Naive thymus-derived CD8-positive, alpha-beta T cell (primary cell): ENCODE data around the gene RFX2. TPM values are rescaled to one million over a fixed set of nuclear protein-coding genes. Genes with fewer than 3 reads are reported as not detected.

ENCODE experiments used
- ATAC-seq, 2 donors: fragments of 150-1000 bp; cut with Tn5 transposase in 1 of 2; sonication (Bioruptor Pico), chemical (Tn5 transposase) in 1 of 2; 1 replicate in 1 of 2; 2 replicates in 1 of 2; pipeline ENCODE4 v1.10.0; 2021; ENCODE audit warnings: mild to moderate bottlenecking in 2 of 2, moderate library complexity in 2 of 2
- POLR2A ChIA-PET: fragments of 350-600 bp; sonication (Branson Sonifier 250); formaldehyde crosslinking; loops from one replicate; lab custom pipeline; 2021; ENCODE audit warnings: antibody characterized with exemption; lab: Charles Lee
- DNase-seq, 10 donors: peaks; one replicate each; pipeline versions ENCODE4 v3.0.0 to v3.0.0-alpha.2; 2020 to 2022
- H3K27ac Mint-ChIP-seq, 10 donors: one replicate each; pipeline ENCODE4 v1.8.0; 2020 to 2022; ENCODE audit warnings: mild to moderate bottlenecking in 10 of 10, mixed read lengths in 10 of 10, moderate library complexity in 4 of 10, inconsistent platforms in 1 of 10
- H3K27me3 Mint-ChIP-seq, 5 donors: one replicate each; pipeline ENCODE4 v1.8.0; 2021 to 2022; ENCODE audit warnings: mixed read lengths in 5 of 5
- H3K36me3 Mint-ChIP-seq, 3 donors: one replicate each; pipeline ENCODE4 v1.8.0; 2020 to 2022; ENCODE audit warnings: mixed read lengths in 3 of 3, mild to moderate bottlenecking in 2 of 3, inconsistent platforms in 1 of 3
- H3K4me1 Mint-ChIP-seq, 4 donors: one replicate each; pipeline ENCODE4 v1.8.0; 2021 to 2022; ENCODE audit warnings: mixed read lengths in 4 of 4
- H3K4me3 Mint-ChIP-seq, 10 donors: one replicate each; pipeline ENCODE4 v1.8.0; 2020 to 2022; ENCODE audit warnings: mild to moderate bottlenecking in 10 of 10, mixed read lengths in 10 of 10, moderate library complexity in 6 of 10, inconsistent platforms in 1 of 10
- H3K9me3 Mint-ChIP-seq, 9 donors: one replicate each; pipeline ENCODE4 v1.8.0; 2020 to 2022; ENCODE audit warnings: mixed read lengths in 9 of 9, mild to moderate bottlenecking in 3 of 9, inconsistent platforms in 1 of 9, moderate library complexity in 1 of 9
- polyA plus RNA-seq, 3 donors: library from polyadenylated mRNA; unstranded; fragments of 300-500 nt; fragmentation: Illumina TruSeq; gene quantifications; one replicate each; pipeline ENCODE4 v1.2.3, GENCODE V29; 2021
- total RNA-seq, 8 experiments: library from RNA in 2 of 8; stranded (reverse) in 2 of 8; gene quantifications; one replicate each; pipeline ENCODE4 v1.2.3 and lab custom pipeline; 2021 to 2026

The RFX2 gene
- total and polyA plus RNA-seq, 5 experiments from 2014 or later, result 4.0 to 10.4 (median 5.9) TPM

GRCh38 chr19:5974721-5975387 is 135.4 kb downstream of the RFX2 start:
- Mint-ChIP-seq H3K27ac (peak overlapping the region; percentile 86 to 98 (median 94)), H3K27me3 (peaks cover 0 to 3% (median 0%) of the 10 kb centered on the region in 5 donors), H3K9me3 (no peaks in the 10 kb centered on the region), H3K4me3 (peak overlapping the region; percentile 92 to 99 (median 96)), H3K4me1 (peaks cover 42 to 84% (median 77%) of the 10 kb centered on the region in 4 donors), H3K36me3 (peaks cover 4 to 30% (median 4%) of the 10 kb centered on the region in 3 donors)
- POLR2A ChIA-PET, result interaction anchor here (1.1 to 5.3 kb wide), 9 partner anchors 11 to 147 kb away, joined by 3 to 90 read pairs (median 6); partner anchors contain the start of gene VMAC
- peak; percentile 35 to 87 (median 66) for DNase-seq
- ATAC-seq, result peak; percentile 69 to 70

GRCh38 chr19:5973867-5974635 is 136.2 kb downstream of the RFX2 start:
- Mint-ChIP-seq H3K4me3 (peak overlapping the region; percentile 92 to 99 (median 96)), H3K4me1 (peaks cover 39 to 87% (median 78%) of the 10 kb centered on the region in 4 donors), H3K9me3 (no peaks in the 10 kb centered on the region), H3K27me3 (peaks cover 0 to 3% (median 0%) of the 10 kb centered on the region in 5 donors), H3K36me3 (peaks cover 4 to 30% (median 4%) of the 10 kb centered on the region in 3 donors), H3K27ac (peak overlapping the region; percentile 86 to 98 (median 94))
- peak in 1 of 10 donors; percentile 58 for DNase-seq
- ATAC-seq, result no peak
- POLR2A ChIA-PET, result interaction anchor here (0.7 to 5.3 kb wide), 9 partner anchors 10 to 146 kb away, joined by 3 to 90 read pairs (median 6); partner anchors contain the start of gene VMAC

GRCh38 chr19:5973376-5973775 is 136.9 kb downstream of the RFX2 start:
- POLR2A ChIA-PET, result interaction anchor here (0.7 to 1.4 kb wide), 2 partner anchors 12 to 23 kb away, joined by 3 to 5 read pairs; no protein-coding TSS in a partner anchor

GRCh38 chr19:5972355-5972731 is 138.0 kb downstream of the RFX2 start:
- ATAC-seq, result no peak
- no peaks in the 10 kb centered on the region for H3K9me3 Mint-ChIP-seq
- peak overlapping the region in 6 of 10 donors; percentile 16 to 62 (median 37) for H3K4me3 Mint-ChIP-seq
- H3K36me3 Mint-ChIP-seq, result peaks cover 4 to 38% (median 4%) of the 10 kb centered on the region in 3 donors
- peak in 1 of 10 donors; percentile 22 for DNase-seq
- POLR2A ChIA-PET, result interaction anchor here (0.6 to 1.4 kb wide), 4 partner anchors 8 to 22 kb away, joined by 3 to 5 read pairs (median 4); no protein-coding TSS in a partner anchor
- H3K4me1 Mint-ChIP-seq, result peaks cover 48 to 95% (median 87%) of the 10 kb centered on the region in 4 donors
- no peaks in the 10 kb centered on the region for H3K27me3 Mint-ChIP-seq
- H3K27ac Mint-ChIP-seq, result peak overlapping the region; percentile 51 to 87 (median 80)

More at GRCh38 chr19:5973376-5973775, 136.9 kb downstream of the RFX2 start:
- DNase-seq, result no peak
- Mint-ChIP-seq H3K4me3 (peak overlapping the region in 5 of 10 donors; percentile 7 to 38 (median 10)), H3K27me3 (peaks cover 0 to 3% (median 0%) of the 10 kb centered on the region in 5 donors), H3K4me1 (peaks cover 41 to 90% (median 83%) of the 10 kb centered on the region in 4 donors), H3K27ac (peak overlapping the region in 8 of 10 donors; percentile 5 to 92 (median 62)), H3K36me3 (peaks cover 4 to 32% (median 4%) of the 10 kb centered on the region in 3 donors), H3K9me3 (no peaks in the 10 kb centered on the region)
- no peak for ATAC-seq

- ATAC-seq, result no peak
- peak overlapping the region; percentile 51 to 87 (median 82) for H3K27ac Mint-ChIP-seq
- H3K27me3 Mint-ChIP-seq, result no peaks in the 10 kb centered on the region
- H3K9me3 Mint-ChIP-seq, result no peaks in the 10 kb centered on the region
- H3K36me3 Mint-ChIP-seq, result peaks cover 0 to 40% (median 4%) of the 10 kb centered on the region in 3 donors
- H3K4me3 Mint-ChIP-seq, result peak overlapping the region in 8 of 10 donors; percentile 16 to 56 (median 38)
- peaks cover 47 to 96% (median 88%) of the 10 kb centered on the region in 4 donors for H3K4me1 Mint-ChIP-seq
- DNase-seq, result no peak
- POLR2A ChIA-PET, result interaction anchor here (0.6 to 1.5 kb wide), 6 partner anchors 8 to 68 kb away, joined by 3 to 5 read pairs (median 5); partner anchors contain the start of gene NDUFA11
Observed at GRCh38 chr19:5971714-5972354, 138.5 kb downstream of the RFX2 start.

- Mint-ChIP-seq H3K4me1 (peaks cover 45 to 95% (median 88%) of the 10 kb centered on the region in 4 donors), H3K27ac (peak overlapping the region in 8 of 10 donors; percentile 19 to 87 (median 74)), H3K27me3 (no peaks in the 10 kb centered on the region), H3K36me3 (peaks cover 0 to 39% (median 4%) of the 10 kb centered on the region in 3 donors), H3K9me3 (no peaks in the 10 kb centered on the region), H3K4me3 (peak overlapping the region in 1 of 10 donors; percentile 29)
- DNase-seq (peak in 1 of 10 donors; percentile 32), ATAC-seq (no peak)
- POLR2A ChIA-PET, result no interaction called here
Observed at GRCh38 chr19:5969476-5969875, 140.8 kb downstream of the RFX2 start.

GRCh38 chr19:5968431-5969373 is 141.6 kb downstream of the RFX2 start:
- Mint-ChIP-seq H3K27ac (peak overlapping the region; percentile 72 to 94 (median 84)), H3K4me3 (peak overlapping the region in 7 of 10 donors; percentile 5 to 74 (median 65)), H3K4me1 (peaks cover 46 to 97% (median 89%) of the 10 kb centered on the region in 4 donors), H3K36me3 (peaks cover 0 to 37% (median 0%) of the 10 kb centered on the region in 3 donors), H3K27me3 (no peaks in the 10 kb centered on the region), H3K9me3 (no peaks in the 10 kb centered on the region)
- POLR2A ChIA-PET, result interaction anchor here (0.7 to 2.6 kb wide), 9 partner anchors 8 to 141 kb away, joined by 3 to 11 read pairs (median 7); partner anchors contain the start of genes RANBP3 and VMAC
- peak in 1 of 10 donors; percentile 26 for DNase-seq
- ATAC-seq, result no peak

- Mint-ChIP-seq H3K27ac (peak overlapping the region; percentile 72 to 94 (median 84)), H3K9me3 (no peaks in the 10 kb centered on the region), H3K4me1 (peaks cover 45 to 97% (median 93%) of the 10 kb centered on the region in 4 donors), H3K36me3 (peaks cover 0 to 32% (median 0%) of the 10 kb centered on the region in 3 donors), H3K4me3 (peak overlapping the region; percentile 2 to 74 (median 64)), H3K27me3 (no peaks in the 10 kb centered on the region)
- ATAC-seq (peak; percentile 73 to 78), DNase-seq (peak; percentile 39 to 72 (median 56))
- POLR2A ChIA-PET, result interaction anchor here (0.7 to 2.6 kb wide), 10 partner anchors 9 to 140 kb away, joined by 3 to 11 read pairs (median 6); partner anchors contain the start of genes RANBP3 and VMAC
Observed at GRCh38 chr19:5967994-5968430, 142.3 kb downstream of the RFX2 start.

- Mint-ChIP-seq H3K4me3 (peak overlapping the region in 6 of 10 donors; percentile 2 to 74 (median 64)), H3K27ac (peak overlapping the region; percentile 10 to 94 (median 84)), H3K4me1 (peaks cover 46 to 97% (median 94%) of the 10 kb centered on the region in 4 donors), H3K36me3 (peaks cover 0 to 31% (median 0%) of the 10 kb centered on the region in 3 donors), H3K9me3 (no peaks in the 10 kb centered on the region), H3K27me3 (no peaks in the 10 kb centered on the region)
- POLR2A ChIA-PET, result interaction anchor here (1.0 to 2.6 kb wide), 9 partner anchors 9 to 139 kb away, joined by 4 to 11 read pairs (median 7); partner anchors contain the start of genes RANBP3 and VMAC
- DNase-seq (peak in 1 of 10 donors; percentile 11), ATAC-seq (no peak)
Observed at GRCh38 chr19:5967571-5967970, 142.7 kb downstream of the RFX2 start.

GRCh38 chr19:5966941-5967340 is 143.4 kb downstream of the RFX2 start:
- peak overlapping the region in 7 of 10 donors; percentile 58 to 100 (median 89) for H3K27ac Mint-ChIP-seq
- peak overlapping the region in 1 of 10 donors; percentile 66 for H3K4me3 Mint-ChIP-seq
- ATAC-seq, result no peak
- H3K4me1 Mint-ChIP-seq, result peaks cover 48 to 97% (median 94%) of the 10 kb centered on the region in 4 donors
- DNase-seq, result no peak
- no peaks in the 10 kb centered on the region for H3K27me3 Mint-ChIP-seq
- peaks cover 0 to 25% (median 0%) of the 10 kb centered on the region in 3 donors for H3K36me3 Mint-ChIP-seq
- no peaks in the 10 kb centered on the region for H3K9me3 Mint-ChIP-seq
- POLR2A ChIA-PET, result interaction anchor here (2.3 to 6.5 kb wide), 4 partner anchors 10 to 62 kb away, joined by 8 to 90 read pairs (median 10); partner anchors contain the start of genes RANBP3 and VMAC
